ENCODE results near the gene UGCG.
"Not testable (repeated sequence)": the region's sequence is repeated elsewhere in the genome, so short reads cannot be mapped to it uniquely, and the experiment has no call there.

UGCG gene

GRCh38 chr9:111955048-111955447 is 58.4 kb downstream of the UGCG start:
- no peak for DNase-seq (ENCODE audit: low read depth)

DNA sequence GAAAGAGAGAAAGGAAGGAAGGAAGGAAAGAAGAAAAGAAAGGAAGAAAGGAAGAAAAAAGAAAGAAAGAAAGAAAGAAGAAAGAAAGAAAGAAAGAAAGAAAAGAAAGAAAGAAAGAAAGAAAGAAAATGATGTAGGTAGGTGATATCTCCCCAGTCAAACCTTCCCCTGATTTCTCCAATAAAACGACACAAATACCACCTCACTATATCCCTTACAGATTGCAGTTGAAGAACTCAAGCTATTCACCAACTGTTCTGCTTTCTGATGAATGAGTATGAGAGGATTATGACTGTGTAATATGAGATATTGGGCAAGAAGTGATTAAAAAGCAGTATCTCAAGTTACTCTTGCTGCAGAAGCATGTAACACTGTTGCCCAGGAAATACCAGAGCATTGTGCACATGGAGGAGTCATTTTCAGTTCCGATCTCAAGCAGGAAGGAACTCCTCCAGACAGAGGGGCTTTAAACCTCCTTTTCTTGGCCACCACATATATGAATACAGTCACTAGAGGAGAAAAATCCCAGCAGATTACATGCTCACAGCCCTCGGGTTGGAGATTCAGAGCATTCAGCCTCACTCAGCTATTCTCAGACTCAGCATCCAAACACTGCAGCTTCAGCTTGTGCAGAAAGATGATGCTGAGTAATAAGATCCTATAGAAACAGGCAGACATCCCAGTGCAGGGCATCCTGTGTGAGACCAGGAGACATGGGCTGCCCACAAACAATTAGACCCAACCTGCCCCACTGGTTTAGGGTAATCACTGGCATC is 61.4 kb downstream of the UGCG start:
- no peak for DNase-seq (ENCODE audit: low read depth)

GRCh38 chr9:111959468-111960359 is 63.1 kb downstream of the UGCG start:
- DNase-seq (ENCODE audit: low read depth): no peak

DNA sequence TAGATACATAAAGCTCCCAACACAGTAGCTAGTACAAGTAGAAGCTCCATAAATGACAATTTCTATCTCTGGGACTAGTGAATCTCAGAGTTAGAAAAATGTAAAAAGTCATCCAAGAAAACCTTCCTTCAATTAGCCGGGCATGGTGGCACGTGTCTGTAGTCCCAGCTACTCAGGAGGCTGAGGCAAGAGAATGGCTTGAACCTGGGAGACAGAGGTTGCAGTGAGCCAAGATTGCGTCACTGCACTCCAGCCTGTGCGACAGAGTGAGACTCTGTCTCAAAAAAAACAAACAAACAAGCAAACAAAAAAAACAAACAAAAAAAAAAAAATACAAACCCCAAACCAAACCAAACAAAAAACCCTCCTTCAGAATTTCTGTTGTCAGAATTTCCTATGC is 63.9 kb downstream of the UGCG start:
- DNase-seq (ENCODE audit: low read depth): not testable (repeated sequence)

GRCh38 chr9:111961009-111961408 is 64.4 kb downstream of the UGCG start:
- no peak for DNase-seq (ENCODE audit: low read depth)

DNA sequence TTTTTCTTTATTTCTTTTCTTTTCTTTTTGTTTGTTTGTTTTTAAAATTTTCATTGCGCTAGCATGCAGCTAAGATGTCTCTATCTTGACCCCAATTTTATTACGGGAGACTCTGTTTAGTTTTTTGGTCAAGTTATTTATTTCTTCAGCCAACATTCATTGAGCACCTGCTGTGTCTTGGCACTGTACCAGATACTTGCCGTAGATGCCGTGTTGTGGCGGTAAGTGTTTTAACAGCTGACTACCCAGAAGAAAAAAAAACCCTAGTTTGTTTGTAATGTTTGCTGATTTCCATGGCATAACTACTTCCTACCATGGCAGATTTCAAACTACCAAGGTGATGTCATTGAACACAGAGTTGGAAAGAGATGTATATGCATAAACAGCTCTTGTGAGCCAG is 65.0 kb downstream of the UGCG start:
- DNase-seq (ENCODE audit: low read depth): no peak

GRCh38 chr9:111962021-111962420 is 65.4 kb downstream of the UGCG start:
- DNase-seq (ENCODE audit: low read depth): no peak

DNA sequence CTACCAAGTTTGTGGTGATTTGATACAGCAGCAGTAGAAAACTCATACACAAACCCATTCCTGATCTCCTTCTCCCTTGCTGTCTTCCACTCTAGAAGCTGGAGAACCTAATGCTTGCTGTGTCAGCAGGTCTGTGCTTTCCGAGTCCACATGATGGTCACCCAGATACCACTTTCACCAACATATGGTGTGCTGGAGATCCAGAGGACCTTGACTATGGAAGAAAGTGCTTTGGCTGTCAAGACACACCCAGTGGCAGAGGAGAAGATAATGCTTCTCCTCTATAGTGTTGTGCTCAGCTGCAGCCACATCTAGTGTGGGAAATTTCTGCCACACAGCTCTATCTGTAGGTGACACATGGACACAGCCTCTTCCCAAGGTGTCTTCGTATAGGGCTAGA is 67.4 kb downstream of the UGCG start:
- no peak for DNase-seq (ENCODE audit: low read depth)

DNA sequence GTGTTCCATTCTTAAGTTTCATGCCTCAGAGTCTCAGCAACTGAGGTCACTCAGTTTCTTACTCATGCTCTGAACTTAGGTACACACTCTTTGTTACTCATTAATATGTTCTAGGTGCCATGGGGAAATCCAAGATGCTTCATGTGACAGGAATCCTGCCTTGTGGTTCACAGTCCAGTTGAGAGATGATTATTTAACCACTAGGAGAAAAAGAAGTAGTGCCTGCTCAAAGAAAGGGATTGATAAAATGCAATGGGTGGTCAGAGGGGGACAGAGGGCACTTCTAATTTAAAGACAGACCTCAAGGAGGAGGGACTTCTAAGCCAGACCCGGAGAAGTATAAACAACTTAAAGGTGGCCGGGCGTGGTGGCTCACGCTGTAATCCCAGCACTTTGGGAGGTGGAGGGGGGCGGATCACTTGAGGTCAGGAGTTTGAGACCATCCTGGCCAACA is 69.0 kb downstream of the UGCG start:
- DNase-seq (ENCODE audit: low read depth): no peak

- DNase-seq (ENCODE audit: low read depth): no peak
Measured at GRCh38 chr9:111966124-111966723, 69.6 kb downstream of the UGCG start.

- DNase-seq (ENCODE audit: low read depth): no peak
Measured at GRCh38 chr9:111966861-111967291, 70.3 kb downstream of the UGCG start.

- DNase-seq (ENCODE audit: low read depth): no peak
Measured at GRCh38 chr9:111967621-111968020, 71.0 kb downstream of the UGCG start.

DNA sequence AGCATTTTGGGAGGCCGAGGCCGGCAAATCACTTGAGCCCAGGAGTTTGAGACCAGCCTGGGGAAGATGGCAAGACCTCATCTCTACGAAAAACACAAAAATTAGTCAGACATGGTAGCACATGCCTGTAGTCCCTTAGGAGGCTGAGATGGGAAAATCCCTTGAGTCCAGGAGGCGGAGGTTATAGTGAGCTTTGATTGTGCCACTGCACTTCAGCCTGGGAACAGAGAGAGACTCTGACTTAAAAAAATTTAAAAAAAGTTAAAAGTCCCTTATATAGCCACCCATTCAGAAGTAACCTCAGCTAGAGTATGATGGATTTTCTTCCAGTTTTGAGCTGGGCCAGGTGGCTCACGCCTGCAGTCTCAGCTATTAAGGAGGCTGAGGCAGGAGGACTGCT is 72.4 kb downstream of the UGCG start:
- DNase-seq (ENCODE audit: low read depth): no peak

DNA sequence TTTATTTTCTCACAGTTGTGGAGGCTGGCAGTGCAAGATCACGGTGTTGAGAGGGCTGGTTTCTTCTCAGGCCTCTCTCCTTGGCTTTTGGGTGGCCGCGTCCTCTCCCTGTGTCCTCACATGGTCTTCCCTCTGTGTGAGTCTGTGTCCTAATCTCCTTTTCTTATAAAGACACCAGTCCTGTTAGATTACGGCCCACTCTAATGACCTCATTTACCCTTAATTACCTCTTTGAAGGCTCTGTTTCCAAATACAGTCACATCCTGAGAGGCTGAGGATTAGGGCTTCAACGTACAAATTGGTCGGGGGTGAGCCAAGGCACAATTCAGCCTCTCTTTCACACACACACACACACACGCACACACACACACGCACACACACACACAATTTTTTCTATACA is 73.0 kb downstream of the UGCG start:
- no peak for DNase-seq (ENCODE audit: low read depth)

GRCh38 chr9:111970827-111971226 is 74.2 kb downstream of the UGCG start:
- DNase-seq (ENCODE audit: low read depth): no peak

GRCh38 chr9:111974092-111974681 is 77.6 kb downstream of the UGCG start:
- DNase-seq (ENCODE audit: low read depth): no peak

- DNase-seq (ENCODE audit: low read depth): no peak
Measured at GRCh38 chr9:111975709-111976108, 79.1 kb downstream of the UGCG start.

- no peak for DNase-seq (ENCODE audit: low read depth)
Measured at GRCh38 chr9:111978616-111979015, 82.0 kb downstream of the UGCG start.

DNA sequence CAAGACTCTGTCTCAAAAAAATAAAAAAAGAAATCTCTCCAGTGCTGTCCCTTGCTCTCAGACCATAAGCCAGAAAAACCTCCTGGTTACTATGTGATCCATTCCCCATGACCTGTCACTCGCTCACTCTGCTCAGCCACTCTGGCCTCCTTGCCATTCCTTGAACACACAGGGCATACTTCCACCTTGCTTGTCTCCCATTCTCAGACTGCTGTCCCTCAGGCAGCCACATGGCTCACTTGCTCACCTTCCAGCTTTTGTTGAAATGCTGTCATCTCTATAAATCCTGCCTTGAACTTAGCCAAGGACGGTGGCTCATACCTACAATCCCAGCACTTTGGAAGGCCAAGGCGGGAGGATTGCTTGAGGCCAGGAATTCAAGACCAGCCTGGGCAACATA is 82.9 kb downstream of the UGCG start:
- no peak for DNase-seq (ENCODE audit: low read depth)

- DNase-seq (ENCODE audit: low read depth): no peak
Measured at GRCh38 chr9:111980398-111980797, 83.8 kb downstream of the UGCG start.

DNA sequence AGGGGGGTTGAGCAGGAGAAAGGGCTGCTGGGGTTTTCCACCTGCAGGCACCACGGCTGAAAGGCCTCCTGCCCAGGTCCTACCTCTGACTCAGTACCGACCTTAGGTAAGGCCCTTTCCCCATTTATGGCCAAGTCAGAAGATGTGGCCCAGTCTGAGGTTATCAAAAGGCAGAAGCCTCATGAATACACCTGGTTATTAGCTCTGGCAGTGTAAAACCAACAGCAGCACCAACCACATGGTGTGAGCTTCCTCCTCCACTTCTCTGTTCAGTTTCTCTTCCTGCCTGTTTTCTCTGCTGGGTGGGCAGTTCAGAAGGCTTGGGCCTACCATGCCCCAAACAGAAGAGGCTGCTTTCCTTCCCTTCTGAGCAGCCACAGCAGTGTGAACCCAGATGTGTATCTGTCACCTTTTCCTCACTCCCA is 86.9 kb downstream of the UGCG start:
- no peak for DNase-seq (ENCODE audit: low read depth)

DNA sequence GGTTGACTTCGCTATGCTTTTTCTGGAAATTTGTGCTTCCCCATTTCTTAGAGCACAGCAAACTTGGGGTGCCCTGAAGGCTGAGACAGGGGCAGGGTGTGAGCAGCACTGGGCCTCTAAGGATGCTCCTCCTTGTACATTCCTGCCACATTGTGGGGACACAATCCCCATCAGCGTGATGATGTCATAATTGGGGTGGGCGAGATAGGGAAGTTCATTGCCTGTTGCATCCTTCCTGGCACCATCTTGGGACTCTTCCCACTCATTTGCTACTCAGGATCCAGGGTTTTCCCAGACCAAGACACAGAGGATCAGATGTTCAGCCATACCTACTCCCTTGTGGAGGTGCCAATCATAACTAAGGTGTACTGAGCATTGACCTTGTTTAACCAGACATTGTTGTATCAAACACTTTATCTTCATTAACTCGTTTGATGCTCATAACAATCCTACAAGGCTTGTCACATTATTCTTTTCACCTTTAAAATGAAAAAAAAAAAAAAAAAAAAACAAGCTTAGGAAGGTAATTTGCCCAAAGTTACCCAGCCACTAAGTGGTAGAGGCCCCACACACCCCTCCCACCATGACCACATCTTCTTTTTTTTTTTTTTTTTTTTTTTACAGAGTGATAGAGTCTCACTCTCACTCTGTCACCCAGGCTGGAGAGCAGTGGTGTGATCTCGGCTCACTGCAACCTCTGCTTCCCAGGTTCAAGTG is 87.6 kb downstream of the UGCG start:
- no peak for DNase-seq (ENCODE audit: low read depth)
